GM21619 (cell line): ENCODE data around the gene SLC8A1.
"Not testable (repeated sequence)": the region's sequence is repeated elsewhere in the genome, so short reads cannot be mapped to it uniquely, and the experiment has no call there.

Source experiments
- ATAC-seq: cut with Tn5 transposase; IDR thresholded peaks from one replicate; pipeline ENCODE4 v1.9.1; 2021; ENCODE audit not compliant: unreplicated experiment

The SLC8A1 gene

DNA sequence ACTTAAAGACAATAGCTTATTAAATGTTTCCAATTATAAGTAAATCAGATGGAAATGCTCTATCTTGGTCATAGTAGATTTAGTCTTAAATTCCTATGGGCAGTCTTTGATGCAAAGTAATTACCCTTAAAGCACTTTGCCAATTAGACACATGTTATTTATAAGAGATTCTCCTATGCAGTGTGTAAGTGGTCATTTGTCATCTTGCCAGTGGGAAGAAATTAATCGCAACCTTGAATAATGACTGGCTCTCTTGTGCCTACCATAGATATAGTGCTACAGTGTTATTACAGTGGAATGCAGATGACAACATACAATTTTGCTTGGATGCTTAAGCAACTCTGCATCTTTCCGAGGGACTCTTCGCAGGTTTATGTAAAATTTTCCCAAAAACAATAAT lies 361.8 kb downstream of the SLC8A1 start:
- ATAC-seq, result no peak

- no peak for ATAC-seq
Measured at GRCh38 chr2:40087927-40088326, 364.0 kb downstream of the SLC8A1 start.

GRCh38 chr2:40087434-40087833 lies 364.5 kb downstream of the SLC8A1 start:
- no peak for ATAC-seq

- ATAC-seq, result no peak
Measured at GRCh38 chr2:40085786-40086185, 366.1 kb downstream of the SLC8A1 start.

DNA sequence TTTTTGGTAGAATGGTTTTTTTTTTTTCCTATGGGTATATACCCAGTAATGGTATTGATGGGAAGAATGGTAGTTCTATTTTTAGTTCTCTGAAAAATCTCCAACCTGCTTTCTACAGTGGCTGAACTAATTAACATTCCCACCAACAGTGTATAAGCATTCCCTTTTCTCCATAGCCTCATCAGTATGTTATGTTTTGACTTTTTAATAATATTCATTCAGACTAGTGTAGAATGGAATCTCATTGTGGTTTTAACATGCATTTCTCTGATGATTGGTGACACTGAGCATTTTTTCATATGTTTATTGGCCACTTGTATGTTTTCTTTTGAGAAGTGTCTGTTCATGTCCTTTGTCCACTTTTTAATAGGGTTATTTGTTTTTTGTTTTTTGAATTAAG lies 378.6 kb downstream of the SLC8A1 start:
- ATAC-seq, result not testable (repeated sequence)

- no peak for ATAC-seq
Measured at GRCh38 chr2:40072442-40073232, 379.3 kb downstream of the SLC8A1 start.

- ATAC-seq, result no peak
Measured at GRCh38 chr2:40062381-40062780, 389.5 kb downstream of the SLC8A1 start.

- ATAC-seq, result no peak
Measured at GRCh38 chr2:40049781-40050180, 402.1 kb downstream of the SLC8A1 start.

DNA sequence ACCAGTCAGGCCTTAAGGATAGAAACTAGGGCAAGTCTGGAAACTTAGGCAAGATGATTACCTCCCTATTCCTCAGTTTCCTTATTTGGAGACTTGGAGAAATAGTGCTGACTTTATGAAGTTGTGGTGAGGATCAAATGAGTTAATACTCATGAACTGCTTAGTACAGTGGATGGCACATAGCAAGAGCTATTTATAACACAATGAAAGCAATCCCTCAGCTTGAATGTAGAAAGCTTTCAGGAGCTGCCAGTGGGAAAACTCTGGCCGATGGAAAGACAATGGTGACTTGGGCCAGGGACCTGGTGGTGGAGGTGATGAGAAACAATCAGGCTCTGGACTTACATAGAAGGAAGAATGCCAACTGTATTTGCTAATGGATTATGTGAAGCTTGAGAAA lies 403.4 kb downstream of the SLC8A1 start:
- ATAC-seq, result no peak

DNA sequence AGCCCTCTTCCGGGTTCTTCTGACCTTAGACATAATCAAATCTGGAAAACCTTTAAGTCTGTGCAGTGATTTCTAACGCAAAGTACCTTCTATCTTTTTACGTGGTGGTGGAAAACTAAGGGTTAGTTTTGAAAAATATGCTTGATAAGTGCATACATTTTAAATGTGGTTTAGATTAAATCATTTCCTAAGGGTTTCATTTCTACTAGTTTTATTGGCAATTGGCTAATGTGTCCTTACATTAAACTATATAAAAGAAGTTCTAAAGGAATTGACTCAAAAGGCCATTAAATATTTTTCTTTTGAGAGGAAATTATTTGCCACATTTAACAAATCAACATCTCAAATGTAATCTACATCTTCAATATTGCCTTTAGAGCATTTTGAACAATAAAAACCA lies 404.5 kb downstream of the SLC8A1 start:
- no peak for ATAC-seq
